Uterus (tissue), 4 donors: Measurements from ENCODE around the gene NLRX1. TPM values are rescaled to one million over a fixed set of nuclear protein-coding genes. Genes with fewer than 3 reads are reported as not detected.

Experiments used
- DNase-seq, 2 donors: peaks; one replicate each; pipeline ENCODE4 v3.0.0-alpha.2; 2019 to 2020
- H3K27ac ChIP-seq, 2 donors: fragments of 200-600 bp; sonication (generic); 1 replicate in 1 of 2; 2 replicates in 1 of 2; pipeline ENCODE4 v1.5.1; 2016 to 2018
- H3K27me3 ChIP-seq, 2 donors: fragments of 200-600 bp; sonication (generic); one replicate each; pipeline ENCODE4 v1.5.1; 2018 to 2019; ENCODE audit warnings: control low read depth in 1 of 2
- H3K36me3 ChIP-seq, 2 donors: fragments of 200-600 bp; sonication (generic); one replicate each; pipeline ENCODE4 v1.5.1; 2019; ENCODE audit warnings: control low read depth in 1 of 2
- H3K4me1 ChIP-seq, 2 donors: fragments of 200-600 bp; sonication (generic); one replicate each; pipeline ENCODE4 v1.5.1; 2018 to 2019; ENCODE audit warnings: control low read depth in 1 of 2
- H3K4me3 ChIP-seq, 2 donors: fragments of 200-600 bp; sonication (generic); 1 replicate in 1 of 2; 2 replicates in 1 of 2; pipeline ENCODE4 v1.5.1; 2018 to 2019; ENCODE audit warnings: mild to moderate bottlenecking in 1 of 2
- H3K9me3 ChIP-seq, 2 donors: fragments of 200-600 bp; sonication (generic); one replicate each; pipeline ENCODE4 v1.5.1; 2019; ENCODE audit warnings: control low read depth in 1 of 2
- POLR2A ChIP-seq, 2 donors: fragments of 450-650 bp; IDR thresholded peaks; one replicate each; pipeline ENCODE4 v1.6.1; 2016; ENCODE audit warnings: antibody characterized with exemption in 2 of 2, mild to moderate bottlenecking in 1 of 2, moderate library complexity in 1 of 2
- intact Hi-C: fragments of 100-400 bp; cut with DNase I; formaldehyde crosslinking; loops from one replicate; pipeline ENCODE4 v1.15.1; 2023; ENCODE audit warnings: low total_unique reads
- total RNA-seq, 4 donors: library from RNA; depleted of rRNA in 3 of 4; stranded (reverse); fragments of >200 nt in 3 of 4; gene quantifications; one replicate each; pipeline versions ENCODE4 v1.1.0 to v1.2.4, GENCODE V29; 2014 to 2023
- TF ChIP-seq, protein P1 (sequence below), 4 experiments: fragments of 200-600 bp in 2 of 4; fragments of 450-650 bp in 2 of 4; sonication (generic) in 2 of 4; IDR thresholded peaks; one replicate each; pipeline ENCODE4 v1.5.1; 2016 to 2019; ENCODE audit warnings: antibody characterized with exemption in 4 of 4, mild to moderate bottlenecking in 2 of 4, moderate library complexity in 1 of 4
- donor health status: DM: yes; HTN: yes; CAD: no.

The NLRX1 gene
- total RNA-seq, 4 donors from 2014 or later: 5.1 to 23.5 (median 16.8) TPM

DNA sequence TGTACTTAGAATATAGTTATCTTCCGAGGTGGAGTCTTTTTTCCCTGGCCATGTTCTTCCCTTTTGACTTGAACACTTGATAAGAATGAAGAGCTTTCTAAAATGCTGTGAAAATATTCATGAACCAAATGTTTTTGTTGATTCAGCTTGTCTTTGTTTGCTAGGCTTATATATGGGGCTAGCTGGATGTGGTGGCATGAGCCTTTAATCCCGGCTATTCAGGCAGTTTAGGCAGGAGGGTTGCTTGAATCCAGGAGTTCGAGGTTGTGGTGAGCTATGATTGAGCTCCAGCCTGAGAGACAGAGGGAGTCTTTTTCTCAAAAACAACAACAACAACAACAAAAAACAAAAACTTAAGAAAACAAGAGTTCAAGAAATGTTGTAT lies 60.8 kb downstream of the NLRX1 start:
- Histone ChIP-seq H3K9me3 (no peaks in the 10 kb centered on the region), H3K36me3 (no peaks in the 10 kb centered on the region), H3K27ac (no peak overlapping the region), H3K27me3 (no peaks in the 10 kb centered on the region), H3K4me1 (no peaks in the 10 kb centered on the region), H3K4me3 (no peak overlapping the region)
- intact Hi-C loops: no loop called here
- TF ChIP-seq, protein P1, sequence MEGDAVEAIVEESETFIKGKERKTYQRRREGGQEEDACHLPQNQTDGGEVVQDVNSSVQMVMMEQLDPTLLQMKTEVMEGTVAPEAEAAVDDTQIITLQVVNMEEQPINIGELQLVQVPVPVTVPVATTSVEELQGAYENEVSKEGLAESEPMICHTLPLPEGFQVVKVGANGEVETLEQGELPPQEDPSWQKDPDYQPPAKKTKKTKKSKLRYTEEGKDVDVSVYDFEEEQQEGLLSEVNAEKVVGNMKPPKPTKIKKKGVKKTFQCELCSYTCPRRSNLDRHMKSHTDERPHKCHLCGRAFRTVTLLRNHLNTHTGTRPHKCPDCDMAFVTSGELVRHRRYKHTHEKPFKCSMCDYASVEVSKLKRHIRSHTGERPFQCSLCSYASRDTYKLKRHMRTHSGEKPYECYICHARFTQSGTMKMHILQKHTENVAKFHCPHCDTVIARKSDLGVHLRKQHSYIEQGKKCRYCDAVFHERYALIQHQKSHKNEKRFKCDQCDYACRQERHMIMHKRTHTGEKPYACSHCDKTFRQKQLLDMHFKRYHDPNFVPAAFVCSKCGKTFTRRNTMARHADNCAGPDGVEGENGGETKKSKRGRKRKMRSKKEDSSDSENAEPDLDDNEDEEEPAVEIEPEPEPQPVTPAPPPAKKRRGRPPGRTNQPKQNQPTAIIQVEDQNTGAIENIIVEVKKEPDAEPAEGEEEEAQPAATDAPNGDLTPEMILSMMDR (IDR thresholded peaks at IDR 0.05): no peak
- TF ChIP-seq POLR2A (IDR thresholded peaks at IDR 0.05): no peak
- DNase-seq: no peak

DNA sequence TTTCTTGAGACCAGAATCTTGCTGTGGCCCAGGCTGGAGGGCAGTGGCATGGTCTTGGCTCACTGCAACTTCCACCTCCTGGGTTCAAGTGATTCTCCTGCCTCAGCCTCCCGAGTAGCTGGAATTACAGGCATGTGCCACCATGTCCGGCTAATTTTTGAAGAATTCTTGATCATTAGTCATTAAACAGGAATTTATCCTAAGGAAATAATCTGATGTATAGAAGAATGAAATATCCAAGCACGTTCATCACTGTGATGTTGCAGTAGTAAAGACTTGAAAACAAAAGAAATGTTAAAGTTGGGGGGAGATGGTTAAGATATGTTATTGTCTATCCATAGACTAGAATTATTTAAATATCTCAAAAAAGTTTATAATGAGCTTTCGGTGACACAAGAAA lies 61.2 kb downstream of the NLRX1 start:
- Histone ChIP-seq H3K9me3 (no peaks in the 10 kb centered on the region), H3K27me3 (no peaks in the 10 kb centered on the region), H3K27ac (no peak overlapping the region), H3K36me3 (no peaks in the 10 kb centered on the region), H3K4me1 (no peaks in the 10 kb centered on the region), H3K4me3 (no peak overlapping the region)
- intact Hi-C loops: no loop called here
- TF ChIP-seq, protein P1 (IDR thresholded peaks at IDR 0.05): no peak
- no peak for TF ChIP-seq POLR2A (IDR thresholded peaks at IDR 0.05)
- no peak for DNase-seq

Other genes with a start within 250 kb of the NLRX1 start
- 100 to 1,000 TPM in 1 of 4 donors, 10 to 100 TPM in 1, 1 to 10 TPM in 2; 2.9 to 157 (median 13.7) TPM for gene BCL9L, start 242.8 kb upstream of the NLRX1 start, total RNA-seq
- gene UPK2, start 212.4 kb upstream of the NLRX1 start, total RNA-seq: not detected
- gene FOXR1, start 197.0 kb upstream of the NLRX1 start, total RNA-seq: not detected
- gene CENATAC, start 170.6 kb upstream of the NLRX1 start, total RNA-seq: 10 to 100 TPM; 19.5 to 88.2 (median 49.7) TPM
- 1,000 to 10,000 TPM; 1,075 to 3,325 (median 1,649) TPM for gene RPS25, start 150.4 kb upstream of the NLRX1 start, total RNA-seq
- 10 to 100 TPM in 2 of 4 donors, 1 to 10 TPM in 2; 8.2 to 55.4 (median 28.6) TPM for gene TRAPPC4, start 150.0 kb upstream of the NLRX1 start, total RNA-seq
- 10 to 100 TPM in 2 of 4 donors, 1 to 10 TPM in 2; 7.4 to 18.1 (median 11.9) TPM for gene SLC37A4, start 137.8 kb upstream of the NLRX1 start, total RNA-seq
- 10 to 100 TPM; 10.8 to 91.4 (median 61.2) TPM for gene HYOU1, start 111.5 kb upstream of the NLRX1 start, total RNA-seq
- gene VPS11, start 100.9 kb upstream of the NLRX1 start, total RNA-seq: 10 to 100 TPM; 25.6 to 86.6 (median 36.3) TPM
- gene HMBS, start 83.8 kb upstream of the NLRX1 start, total RNA-seq: 10 to 100 TPM in 3 of 4 donors, 1 to 10 TPM in 1; 9.5 to 19.9 (median 15.3) TPM
- 10 to 100 TPM in 2 of 4 donors, 1 to 10 TPM in 2; 2.8 to 30.6 (median 16.9) TPM for gene DPAGT1, start 66.9 kb upstream of the NLRX1 start, total RNA-seq
- 10 to 100 TPM in 1 of 4 donors, 1 to 10 TPM in 3; 1.8 to 14.3 (median 2.7) TPM for gene C2CD2L, start 61.4 kb upstream of the NLRX1 start, total RNA-seq
- 10 to 100 TPM; 13.5 to 27.6 (median 15.4) TPM for gene HINFP, start 47.1 kb upstream of the NLRX1 start, total RNA-seq
- gene ABCG4, start 19.7 kb upstream of the NLRX1 start, total RNA-seq: 1 to 10 TPM in 1 of 4 donors, under 1 TPM in 1, not detected in 2; 0.55 to 2.7 TPM
- gene NHERF4, start 16.8 kb downstream of the NLRX1 start, total RNA-seq: under 1 TPM in 2 of 4 donors, not detected in 2; under 0.01 to 0.41 TPM
- 10 to 100 TPM in 3 of 4 donors, 1 to 10 TPM in 1; 10.0 to 39.9 (median 13.0) TPM for gene CBL, start 37.6 kb downstream of the NLRX1 start, total RNA-seq
- 100 to 1,000 TPM; 228 to 564 (median 354) TPM for gene MCAM, start 148.4 kb downstream of the NLRX1 start, total RNA-seq
- 10 to 100 TPM in 1 of 4 donors, 1 to 10 TPM in 3; 3.3 to 23.1 (median 6.8) TPM for gene RNF26, start 165.8 kb downstream of the NLRX1 start, total RNA-seq
- 10 to 100 TPM in 3 of 4 donors, 1 to 10 TPM in 1; 6.5 to 40.2 (median 35.7) TPM for gene C1QTNF5, start 172.2 kb downstream of the NLRX1 start, total RNA-seq
- under 1 TPM in 2 of 4 donors, not detected in 2; 0.07 to 0.26 TPM for gene MFRP, start 178.0 kb downstream of the NLRX1 start, total RNA-seq
- gene USP2, start 213.0 kb downstream of the NLRX1 start, total RNA-seq: 10 to 100 TPM in 1 of 4 donors, 1 to 10 TPM in 1, under 1 TPM in 1, not detected in 1; 0.29 to 28.2 (median 2.1) TPM